ENCODE data around the gene TDRD1. TPM values are rescaled to one million over a fixed set of nuclear protein-coding genes. Genes with fewer than 3 reads are reported as not detected.

Gene TDRD1
- total RNA-seq, 2 donors from 2014 or later = 0.78 to 0.99 TPM

- peak; percentile 56 to 64 (median 56) for TF ChIP-seq POLR2A (IDR thresholded peaks at IDR 0.05)
- TF ChIP-seq, protein P1, sequence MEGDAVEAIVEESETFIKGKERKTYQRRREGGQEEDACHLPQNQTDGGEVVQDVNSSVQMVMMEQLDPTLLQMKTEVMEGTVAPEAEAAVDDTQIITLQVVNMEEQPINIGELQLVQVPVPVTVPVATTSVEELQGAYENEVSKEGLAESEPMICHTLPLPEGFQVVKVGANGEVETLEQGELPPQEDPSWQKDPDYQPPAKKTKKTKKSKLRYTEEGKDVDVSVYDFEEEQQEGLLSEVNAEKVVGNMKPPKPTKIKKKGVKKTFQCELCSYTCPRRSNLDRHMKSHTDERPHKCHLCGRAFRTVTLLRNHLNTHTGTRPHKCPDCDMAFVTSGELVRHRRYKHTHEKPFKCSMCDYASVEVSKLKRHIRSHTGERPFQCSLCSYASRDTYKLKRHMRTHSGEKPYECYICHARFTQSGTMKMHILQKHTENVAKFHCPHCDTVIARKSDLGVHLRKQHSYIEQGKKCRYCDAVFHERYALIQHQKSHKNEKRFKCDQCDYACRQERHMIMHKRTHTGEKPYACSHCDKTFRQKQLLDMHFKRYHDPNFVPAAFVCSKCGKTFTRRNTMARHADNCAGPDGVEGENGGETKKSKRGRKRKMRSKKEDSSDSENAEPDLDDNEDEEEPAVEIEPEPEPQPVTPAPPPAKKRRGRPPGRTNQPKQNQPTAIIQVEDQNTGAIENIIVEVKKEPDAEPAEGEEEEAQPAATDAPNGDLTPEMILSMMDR (IDR thresholded peaks at IDR 0.05) = peak in 6 of 7 experiments; percentile 21 to 66 (median 46)
- ATAC-seq = peak; percentile 81
- WGBS, 2 donors = 0 to 5% methylated on average over 11 to 77 of the region's 79 CpGs
- Histone ChIP-seq H3K27ac (peak within 1 kb of the TSS; percentile 28 to 65 (median 44)), H3K9me3 (no peaks in the 10 kb centered on the region), H3K4me3 (peak within 1 kb of the TSS; percentile 57 to 67), H3K36me3 (replicated peaks in 1 of 2; ENCODE audit: insufficient read depth in 1 of 2, low read depth in 2 of 2) (no peaks in the 10 kb centered on the region), H3K27me3 (no peaks in the 10 kb centered on the region), H3K4me1 (peaks cover 16% of the 10 kb centered on the region)
- intact Hi-C loops (cut with DNase I) = no loop called here
- DNase-seq = peak; percentile 65 to 87 (median 69)
Observed at GRCh38 chr10:114239117-114239993, 60.2 kb downstream of the TDRD1 start, which contains the start of gene VWA2. TSS of gene VWA2 (plus strand) at chr10:114239254. CDS start at chr10:114248714, 9,460 bp downstream.

DNA sequence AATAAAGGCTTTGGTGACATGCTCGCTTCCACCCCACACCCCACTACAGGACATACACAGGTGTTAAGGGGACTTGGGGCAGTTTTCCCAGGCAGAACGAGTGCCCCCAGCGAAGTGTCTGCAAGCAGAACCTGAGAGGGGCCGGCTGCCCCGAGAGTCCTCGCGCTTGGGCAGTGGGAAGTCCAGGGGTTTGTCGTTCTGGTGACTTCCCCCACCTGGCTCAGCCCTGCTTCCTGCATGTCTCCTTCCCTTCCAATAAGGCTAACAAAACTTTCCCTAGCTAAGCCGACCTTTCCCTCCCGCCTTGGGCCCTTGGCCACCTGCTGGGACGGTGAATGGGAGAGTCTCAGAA lies 60.8 kb downstream of the TDRD1 start:
- H3K4me1 ChIP-seq = peaks cover 23% of the 10 kb centered on the region
- H3K36me3 ChIP-seq (replicated peaks in 1 of 2; ENCODE audit: insufficient read depth in 1 of 2, low read depth in 2 of 2) = no peaks in the 10 kb centered on the region
- WGBS, 2 donors = 73 to 95% methylated on average over 5 to 11 of the region's 11 CpGs
- no peak for ATAC-seq
- H3K4me3 ChIP-seq = peak overlapping the region; percentile 57 to 67
- intact Hi-C loops (cut with DNase I) = loop anchor here (10.0 kb wide), 1 partner anchor 65 kb away; the partner anchor contains the start of genes CCDC186 and TDRD1
- no peaks in the 10 kb centered on the region for H3K27me3 ChIP-seq
- H3K27ac ChIP-seq = peak overlapping the region; percentile 28 to 65 (median 44)
- DNase-seq = no peak
- TF ChIP-seq POLR2A (IDR thresholded peaks at IDR 0.05) = no peak
- H3K9me3 ChIP-seq = no peaks in the 10 kb centered on the region

DNA sequence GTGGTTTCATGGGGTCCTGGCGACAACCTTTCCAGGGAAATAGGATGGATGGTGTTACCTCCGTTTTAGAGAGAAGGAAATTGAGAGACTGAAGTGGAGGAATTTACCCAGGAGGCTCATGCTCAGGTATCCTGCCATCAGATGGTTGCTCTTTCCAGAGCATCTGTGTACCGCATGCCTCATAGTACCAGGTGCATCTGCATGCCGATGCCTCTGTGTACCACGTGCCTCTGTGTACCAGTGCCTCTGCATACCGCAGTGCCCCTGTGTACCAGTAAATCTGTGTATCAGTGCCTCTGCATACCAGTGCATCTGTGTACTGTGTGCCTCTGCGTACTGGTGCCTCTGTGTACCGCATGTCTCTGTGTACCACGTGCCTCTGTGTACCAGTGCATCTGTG lies 63.1 kb downstream of the TDRD1 start:
- no peak for TF ChIP-seq POLR2A (IDR thresholded peaks at IDR 0.05)
- TF ChIP-seq, protein P1 (IDR thresholded peaks at IDR 0.05) = no peak
- WGBS, 2 donors = 78 to 89% methylated on average over 5 to 9 of the region's 9 CpGs

GRCh38 chr10:114243661-114244060 lies 64.5 kb downstream of the TDRD1 start:
- DNase-seq (no peak), ATAC-seq (no peak)
- Histone ChIP-seq H3K27me3 (no peaks in the 10 kb centered on the region), H3K27ac (peak overlapping the region in 2 of 4 donors; percentile 34 to 83), H3K9me3 (no peaks in the 10 kb centered on the region), H3K4me1 (peaks cover 29% of the 10 kb centered on the region), H3K4me3 (no peak overlapping the region), H3K36me3 (replicated peaks in 1 of 2; ENCODE audit: insufficient read depth in 1 of 2, low read depth in 2 of 2) (no peaks in the 10 kb centered on the region)
- 68 to 71% methylated on average over 9 of the region's 9 CpGs for WGBS, 2 donors
- TF ChIP-seq, protein P1 (IDR thresholded peaks at IDR 0.05) = no peak
- TF ChIP-seq POLR2A (IDR thresholded peaks at IDR 0.05) = no peak
- intact Hi-C loops (cut with DNase I) = loop anchor here (10.0 kb wide), 1 partner anchor 69 kb away; the partner anchor contains the start of genes CCDC186 and TDRD1

More for the DNA sequence above, 63.1 kb downstream of the TDRD1 start:
- Histone ChIP-seq H3K4me1 (peaks cover 33% of the 10 kb centered on the region), H3K27me3 (no peaks in the 10 kb centered on the region), H3K36me3 (replicated peaks in 1 of 2; ENCODE audit: insufficient read depth in 1 of 2, low read depth in 2 of 2) (no peaks in the 10 kb centered on the region), H3K9me3 (no peaks in the 10 kb centered on the region), H3K4me3 (no peak overlapping the region), H3K27ac (no peak overlapping the region)
- ATAC-seq (no peak), DNase-seq (no peak)
- intact Hi-C loops (cut with DNase I) = loop anchor here (10.0 kb wide), 1 partner anchor 67 kb away; the partner anchor contains the start of genes CCDC186 and TDRD1

GRCh38 chr10:114244126-114244525 lies 65.0 kb downstream of the TDRD1 start:
- Histone ChIP-seq H3K36me3 (replicated peaks in 1 of 2; ENCODE audit: insufficient read depth in 1 of 2, low read depth in 2 of 2) (no peaks in the 10 kb centered on the region), H3K27ac (peak overlapping the region in 3 of 4 donors; percentile 34 to 83 (median 69)), H3K27me3 (no peaks in the 10 kb centered on the region), H3K4me1 (peaks cover 25% of the 10 kb centered on the region), H3K4me3 (no peak overlapping the region), H3K9me3 (no peaks in the 10 kb centered on the region)
- WGBS, 2 donors = 46% methylated on average over 6 of the region's 6 CpGs
- DNase-seq (peak in 3 of 4 donors; percentile 22 to 51 (median 22)), ATAC-seq (no peak)
- intact Hi-C loops (cut with DNase I) = loop anchor here (10.0 kb wide), 1 partner anchor 69 kb away; the partner anchor contains the start of genes CCDC186 and TDRD1
- TF ChIP-seq, protein P1 (IDR thresholded peaks at IDR 0.05) = no peak
- TF ChIP-seq POLR2A (IDR thresholded peaks at IDR 0.05) = no peak

Measured in body of pancreas (tissue), 4 donors.